Endothelial cell of umbilical vein (primary cell): ENCODE results near the gene SLC20A1. TPM values are rescaled to one million over a fixed set of nuclear protein-coding genes. Genes with fewer than 3 reads are reported as not detected.

ENCODE experiments used
- BruUV-seq: library from RNA; stranded (reverse); fragments of 400-500 nt; replicated peaks from 2 replicates; lab custom pipeline; 2021; lab: Mats Ljungman, UMichigan
- CTCF ChIA-PET: fragments of 300-600, 350-600 bp; sonication (Branson Sonifier 250); formaldehyde crosslinking; loops from one replicate; lab custom pipeline; 2021; ENCODE audit warnings: antibody characterized with exemption, inconsistent platforms; lab: Charles Lee
- POLR2A ChIA-PET: fragments of 300-600, 350-600 bp; sonication (Branson Sonifier 250); formaldehyde crosslinking; loops from one replicate; lab custom pipeline; 2021; ENCODE audit warnings: antibody characterized with exemption, inconsistent platforms; lab: Charles Lee
- DNase-seq: peaks from one replicate; pipeline ENCODE4 v3.0.0-alpha.2; 2011; ENCODE audit warnings: low read depth, low spot score
- FAIRE-seq: peaks from 2 replicates; lab custom pipeline; 2011; peaks lifted over from hg19 to GRCh38; lab: Jason Lieb, UNC
- H2AFZ ChIP-seq: 2 replicates; pipeline ENCODE4 v1.6.0; 2012; ENCODE audit warnings: low read depth, low read length, control low read depth, inconsistent platforms
- H3K27ac ChIP-seq: 2 replicates; pipeline ENCODE4 v1.5.1; 2011; ENCODE audit warnings: low read depth, mild to moderate bottlenecking, control low read depth, low read length, moderate library complexity; ENCODE audit not compliant: insufficient read depth
- H3K27me3 ChIP-seq, 2 experiments: 2 replicates each; pipeline versions ENCODE4 v1.6.0 to v1.6.1; 2011; ENCODE audit warnings: low read length in 2 of 2, mixed read lengths in 1 of 2; ENCODE audit not compliant: control insufficient read depth in 2 of 2, insufficient read depth in 2 of 2
- H3K36me3 ChIP-seq, 2 experiments: 2 replicates in 1 of 2; 3 replicates in 1 of 2; pipeline ENCODE4 v1.5.1; 2011; ENCODE audit warnings: low read length in 2 of 2, mild to moderate bottlenecking in 1 of 2, moderate library complexity in 1 of 2; ENCODE audit not compliant: control insufficient read depth in 2 of 2, insufficient read depth in 2 of 2; ENCODE audit errors: extremely low read depth in 1 of 2
- H3K4me1 ChIP-seq: 3 replicates; pipeline ENCODE4 v1.5.1; 2011; ENCODE audit warnings: mild to moderate bottlenecking, low read length; ENCODE audit not compliant: control insufficient read depth, insufficient read depth; ENCODE audit errors: extremely low read depth
- H3K4me2 ChIP-seq: 2 replicates; pipeline ENCODE4 v1.6.1; 2011; ENCODE audit warnings: low read length, control low read depth, mixed read lengths; ENCODE audit not compliant: insufficient read depth
- H3K4me3 ChIP-seq, 3 experiments: fragments of 200-600 bp in 1 of 3; sonication (generic), shearing (Covaris generic) in 1 of 3; replicated peaks in 1 of 3; 2 replicates each; pipeline ENCODE4 v1.5.1; 2011 to 2016; ENCODE audit warnings: control low read depth in 3 of 3, low read length in 3 of 3, mild to moderate bottlenecking in 2 of 3, inconsistent platforms in 1 of 3, low read depth in 1 of 3, moderate library complexity in 1 of 3; ENCODE audit not compliant: insufficient read depth in 1 of 3
- H3K79me2 ChIP-seq: 2 replicates; pipeline ENCODE4 v1.6.0; 2012; ENCODE audit warnings: low read length, inconsistent platforms; ENCODE audit not compliant: control insufficient read depth, insufficient read depth
- H3K9ac ChIP-seq: replicated peaks from 2 replicates; pipeline ENCODE3; 2011; ENCODE audit warnings: low read length, control low read depth; ENCODE audit not compliant: insufficient read depth; ENCODE audit errors: extremely low read depth
- H3K9me1 ChIP-seq: replicated peaks from 3 replicates; pipeline ENCODE4 v1.6.0; 2011; ENCODE audit warnings: mild to moderate bottlenecking, low read length; ENCODE audit not compliant: control insufficient read depth, insufficient read depth; ENCODE audit errors: extremely low read depth
- H3K9me3 ChIP-seq: replicated peaks from 2 replicates; pipeline ENCODE4 v1.5.1; 2012; ENCODE audit warnings: low read length, inconsistent platforms; ENCODE audit not compliant: control insufficient read depth, insufficient read depth
- H4K20me1 ChIP-seq: replicated peaks from 2 replicates; pipeline ENCODE3; 2011; ENCODE audit warnings: mild to moderate bottlenecking, low read length; ENCODE audit not compliant: control insufficient read depth, insufficient read depth; ENCODE audit errors: extremely low read depth
- CTCF ChIP-seq, 2 donors: IDR thresholded peaks; 1 replicate in 1 of 2; 2 replicates in 1 of 2; pipeline ENCODE4 v1.5.1; 2011; ENCODE audit warnings: low read length in 2 of 2, mild to moderate bottlenecking in 2 of 2, moderate library complexity in 2 of 2, control low read depth in 1 of 2, inconsistent platforms in 1 of 2, low read depth in 1 of 2; ENCODE audit not compliant: insufficient read depth in 1 of 2; ENCODE audit errors: extremely low read depth in 1 of 2
- EZH2 ChIP-seq: IDR thresholded peaks from 2 replicates; pipeline ENCODE4 v1.6.1; 2012; ENCODE audit warnings: borderline replicate concordance, low read depth, mild to moderate bottlenecking, moderate library complexity, low read length, inconsistent platforms; ENCODE audit not compliant: severe bottlenecking
- FOS ChIP-seq: IDR thresholded peaks from 2 replicates; pipeline ENCODE4 v1.6.1; 2011; ENCODE audit warnings: mild to moderate bottlenecking, low read length, moderate library complexity, borderline replicate concordance; ENCODE audit not compliant: insufficient read depth
- GATA2 ChIP-seq: IDR thresholded peaks from 2 replicates; pipeline ENCODE4 v1.7.0; 2011; ENCODE audit warnings: low read depth, mild to moderate bottlenecking, moderate library complexity, mixed read lengths, low read length; ENCODE audit not compliant: insufficient read length, insufficient read depth
- JUN ChIP-seq: IDR thresholded peaks from 2 replicates; pipeline ENCODE4 v1.6.1; 2011; ENCODE audit warnings: borderline replicate concordance, low read depth; ENCODE audit not compliant: insufficient read length, insufficient read depth
- MYC ChIP-seq: IDR thresholded peaks from one replicate; pipeline ENCODE4 v1.6.1; 2011; ENCODE audit warnings: mild to moderate bottlenecking, low read depth, low read length
- POLR2A ChIP-seq: IDR thresholded peaks from 2 replicates; pipeline ENCODE4 v1.6.1; 2012; ENCODE audit warnings: low read depth, mild to moderate bottlenecking, control low read depth, low read length
- POLR2AphosphoS5 ChIP-seq: IDR thresholded peaks from 2 replicates; pipeline ENCODE4 v1.6.1; 2012; ENCODE audit warnings: low read depth, mild to moderate bottlenecking, control low read depth, low read length, moderate library complexity; ENCODE audit not compliant: insufficient read depth
- dilution Hi-C: fragments of 300-500 bp; cut with MboI; formaldehyde crosslinking; loops from one replicate; pipeline ENCODE4 v1.15.0; 2019; ENCODE audit warnings: low sequenced_read_pairs; ENCODE audit not compliant: extremely low pct_ligation_motif_present
- intact Hi-C: fragments of 100-400 bp; cut with micrococcal nuclease; formaldehyde crosslinking; loops from one replicate; pipeline ENCODE4 v1.10.0; 2022
- polyA plus RNA-seq, 4 experiments: library from polyadenylated mRNA; depleted of rRNA in 3 of 4; stranded (reverse) in 3 of 4; unstranded in 1 of 4; fragments of >200 nt; gene quantifications; 2 replicates each; pipeline versions ENCODE4 v1.2.1 to v1.2.3, GENCODE V29; 2011 to 2012; ENCODE audit warnings: missing spikeins in 1 of 4
- total RNA-seq: library from RNA; stranded (reverse); gene quantifications from 2 replicates; pipeline ENCODE4 v1.2.3, GENCODE V29; 2021
- TF ChIP-seq, protein P1 (sequence below): IDR thresholded peaks from 2 replicates; pipeline ENCODE4 v1.6.1; 2011; ENCODE audit not compliant: insufficient read depth, insufficient read length

SLC20A1 gene
- total and polyA plus RNA-seq, 2 donors (not counting 3 experiments of a cell fraction or from before 2014, with no cell fraction given): 52.7 to 149 TPM

DNA sequence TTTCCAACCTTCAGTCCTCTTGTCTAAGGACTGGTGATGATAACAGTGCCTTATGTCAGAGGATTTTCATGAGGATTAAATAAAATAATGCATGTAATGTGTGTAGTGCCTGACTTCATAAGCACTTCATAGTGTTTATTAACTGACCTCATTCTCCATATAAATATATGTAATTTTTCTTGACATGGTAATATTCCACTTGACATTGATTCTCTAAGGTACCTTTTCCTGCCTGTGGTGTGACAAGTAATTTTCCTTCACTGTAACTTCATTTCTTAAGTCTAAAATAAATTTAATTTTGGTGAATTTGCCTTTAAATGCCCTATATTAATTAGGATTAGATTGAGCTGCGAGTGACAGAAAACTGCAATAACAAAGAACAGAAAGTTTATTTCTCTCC is 27.3 kb downstream of the SLC20A1 start:
- FAIRE-seq: no peak
- ChIA-PET POLR2A (no interaction called here), CTCF (interaction anchor here (1.3 to 6.6 kb wide), 3 partner anchors 11 to 18 kb away, joined by 3 to 34 read pairs (median 5); no protein-coding TSS in a partner anchor)
- Histone ChIP-seq H2AFZ (no peak overlapping the region), H4K20me1 (no peaks in the 10 kb centered on the region), H3K9me3 (no peaks in the 10 kb centered on the region), H3K36me3 (no peaks in the 10 kb centered on the region), H3K4me3 (no peak overlapping the region), H3K4me2 (no peak overlapping the region), H3K27me3 (no peaks in the 10 kb centered on the region), H3K9me1 (no peaks in the 10 kb centered on the region), H3K9ac (no peak overlapping the region), H3K79me2 (no peaks in the 10 kb centered on the region), H3K27ac (no peak overlapping the region), H3K4me1 (peaks cover 33% of the 10 kb centered on the region)
- no TSS peak for BruUV-seq
- dilution Hi-C loops: no loop called here
- intact Hi-C loops: no loop called here
- TF ChIP-seq, protein P1, sequence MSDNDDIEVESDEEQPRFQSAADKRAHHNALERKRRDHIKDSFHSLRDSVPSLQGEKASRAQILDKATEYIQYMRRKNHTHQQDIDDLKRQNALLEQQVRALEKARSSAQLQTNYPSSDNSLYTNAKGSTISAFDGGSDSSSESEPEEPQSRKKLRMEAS: no peak
- TF ChIP-seq FOS: no peak
- TF ChIP-seq JUN: no peak
- no peak for TF ChIP-seq POLR2A
- no peak for TF ChIP-seq EZH2
- TF ChIP-seq MYC: no peak
- no peak for TF ChIP-seq GATA2
- no peak for TF ChIP-seq POLR2AphosphoS5
- no peak for TF ChIP-seq CTCF (IDR thresholded peaks at IDR 0.05; ENCODE audit: extremely low read depth in 1 of 2, insufficient read depth in 1 of 2, low read depth in 1 of 2, low read length in 2 of 2)
- no peak for DNase-seq
